Activated CD4-positive, alpha-beta T cell treated with anti-CD3 and anti-CD28 coated beads, Interleukin-2, amount 10 ng/mL, durations not matched to agents 7 days and 5 days (primary cell): ENCODE data around the gene TRIM63. TPM values are rescaled to one million over a fixed set of nuclear protein-coding genes. Genes with fewer than 3 reads are reported as not detected.

Source experiments
- CTCF ChIA-PET: fragments of 350-600 bp; sonication (Branson Sonifier 250); formaldehyde crosslinking; loops from one replicate; lab custom pipeline; 2021; ENCODE audit warnings: antibody characterized with exemption; lab: Charles Lee
- POLR2A ChIA-PET: fragments of 350-600 bp; sonication (Branson Sonifier 250); formaldehyde crosslinking; loops from one replicate; lab custom pipeline; 2021; ENCODE audit warnings: antibody characterized with exemption; lab: Charles Lee
- DNase-seq: peaks from one replicate; pipeline ENCODE4 v3.0.0-alpha.2; 2020
- H3K27ac Mint-ChIP-seq: one replicate; pipeline ENCODE4 v1.8.0; 2021; ENCODE audit warnings: mild to moderate bottlenecking, moderate library complexity, mixed read lengths
- H3K27me3 Mint-ChIP-seq: one replicate; pipeline ENCODE4 v1.8.0; 2021; ENCODE audit warnings: mixed read lengths
- H3K36me3 Mint-ChIP-seq: one replicate; pipeline ENCODE4 v1.8.0; 2021; ENCODE audit warnings: low read depth, mixed read lengths
- H3K4me1 Mint-ChIP-seq: one replicate; pipeline ENCODE4 v1.8.0; 2021; ENCODE audit warnings: mixed read lengths
- H3K4me3 Mint-ChIP-seq: one replicate; pipeline ENCODE4 v1.8.0; 2021; ENCODE audit warnings: mild to moderate bottlenecking, moderate library complexity, mixed read lengths
- H3K9me3 Mint-ChIP-seq: one replicate; pipeline ENCODE4 v1.8.0; 2021; ENCODE audit warnings: mixed read lengths
- total RNA-seq, 2 experiments: library from RNA; stranded (reverse); gene quantifications; one replicate each; pipeline ENCODE4 v1.2.3, GENCODE V29; 2021

The TRIM63 gene
- total RNA-seq, 2 experiments from 2014 or later = 0.10 TPM

DNA sequence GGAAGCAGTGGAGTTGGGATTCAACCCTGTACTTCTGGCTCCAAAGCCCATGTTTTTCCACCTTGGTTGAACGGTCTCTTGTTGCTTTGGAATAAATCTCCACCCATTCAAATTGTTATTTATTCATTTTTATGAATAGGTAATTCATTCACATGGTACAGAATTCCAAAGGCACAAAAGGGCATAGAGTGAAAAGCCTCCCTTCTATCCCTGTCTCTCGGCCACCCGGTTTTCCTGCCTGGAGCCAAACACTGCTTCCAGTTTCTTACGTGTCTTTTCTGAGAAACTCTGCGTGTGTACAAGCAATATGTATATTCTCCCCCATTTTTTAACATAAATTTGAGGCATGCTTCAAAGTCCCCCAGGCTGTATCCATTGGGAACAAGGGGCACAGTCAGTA, 41.9 kb downstream of the TRIM63 start:
- Mint-ChIP-seq H3K4me3 (no peak overlapping the region), H3K27ac (no peak overlapping the region), H3K4me1 (no peaks in the 10 kb centered on the region), H3K9me3 (no peaks in the 10 kb centered on the region), H3K36me3 (no peaks in the 10 kb centered on the region), H3K27me3 (peaks cover 7% of the 10 kb centered on the region)
- CTCF ChIA-PET = interaction anchor here (1.3 kb wide), 1 partner anchor 130 kb away, joined by 4 read pairs; no protein-coding TSS in a partner anchor
- POLR2A ChIA-PET = no interaction called here
- DNase-seq = no peak

DNA sequence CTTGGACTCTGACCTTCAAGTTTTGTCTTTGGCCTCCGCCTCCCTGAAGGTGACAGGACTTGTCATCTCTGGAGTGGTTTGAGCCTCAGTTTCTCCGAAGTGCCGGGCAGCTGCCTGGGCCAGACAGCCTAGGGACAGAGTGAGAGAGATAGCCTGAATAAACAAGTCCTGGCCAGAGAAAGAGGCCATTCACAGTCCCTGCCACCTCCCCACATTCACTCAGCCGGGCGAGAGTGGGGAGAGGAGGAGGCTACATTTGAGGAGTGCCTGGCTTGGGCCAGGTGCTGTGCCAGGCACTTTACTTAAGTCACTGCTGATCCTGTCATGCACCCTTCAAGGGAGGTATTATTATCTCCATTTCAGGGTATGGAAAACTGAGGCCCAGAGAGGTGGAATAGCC, 42.4 kb downstream of the TRIM63 start:
- Mint-ChIP-seq H3K36me3 (no peaks in the 10 kb centered on the region), H3K27ac (no peak overlapping the region), H3K9me3 (no peaks in the 10 kb centered on the region), H3K27me3 (peaks cover 5% of the 10 kb centered on the region), H3K4me1 (peaks cover 2% of the 10 kb centered on the region), H3K4me3 (no peak overlapping the region)
- no peak for DNase-seq
- ChIA-PET CTCF (interaction anchor here (1.3 to 1.8 kb wide), 2 partner anchors 11 to 130 kb away, joined by 4 read pairs; no protein-coding TSS in a partner anchor), POLR2A (no interaction called here)

DNA sequence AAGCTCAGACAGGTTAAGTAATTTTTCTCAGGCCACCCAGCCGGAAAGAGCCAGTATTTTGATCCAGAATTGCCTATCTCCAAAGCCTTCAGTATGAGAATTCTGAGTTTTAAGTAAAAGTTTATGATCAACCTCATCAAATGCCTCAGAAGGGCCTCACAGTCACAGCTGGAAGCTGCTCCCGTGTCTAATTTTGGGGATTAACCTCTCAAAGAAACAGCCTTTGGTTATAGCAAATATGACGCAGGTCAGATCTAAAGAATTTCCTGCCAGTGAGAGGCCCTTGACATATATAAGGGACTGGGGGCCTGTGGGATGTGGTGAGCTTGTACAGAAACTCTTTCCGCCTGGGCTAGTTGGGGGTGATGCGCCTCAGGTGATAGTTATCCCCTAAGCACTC, 43.6 kb downstream of the TRIM63 start:
- Mint-ChIP-seq H3K36me3 (no peaks in the 10 kb centered on the region), H3K27me3 (peaks cover 6% of the 10 kb centered on the region), H3K9me3 (no peaks in the 10 kb centered on the region), H3K4me1 (peaks cover 9% of the 10 kb centered on the region), H3K4me3 (no peak overlapping the region), H3K27ac (no peak overlapping the region)
- POLR2A ChIA-PET = no interaction called here
- CTCF ChIA-PET = interaction anchor here (0.6 to 1.8 kb wide), 5 partner anchors 8 to 128 kb away, joined by 3 to 5 read pairs (median 4); no protein-coding TSS in a partner anchor
- no peak for DNase-seq

DNA sequence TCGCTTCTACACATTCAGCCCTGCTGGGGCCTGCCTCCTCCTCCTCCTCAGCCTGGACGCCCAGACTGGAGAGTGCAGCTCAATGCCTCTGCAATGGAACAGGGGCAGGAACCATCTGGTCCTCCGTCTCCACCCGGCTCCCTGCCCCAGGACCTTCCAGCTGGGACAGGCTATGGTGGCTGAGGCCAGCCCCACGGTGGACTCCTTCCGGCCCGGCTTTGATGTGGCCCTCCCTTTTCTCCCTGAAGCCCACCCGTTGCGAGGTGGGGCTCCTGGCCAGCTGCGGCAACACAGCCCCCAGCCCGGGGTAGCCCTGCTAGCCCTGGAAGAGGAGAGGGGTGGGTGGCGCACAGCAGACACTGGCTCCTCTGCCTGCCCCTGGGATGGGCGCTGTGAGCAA, 44.4 kb downstream of the TRIM63 start:
- peaks cover 6% of the 10 kb centered on the region for H3K27me3 Mint-ChIP-seq
- H3K36me3 Mint-ChIP-seq = no peaks in the 10 kb centered on the region
- CTCF ChIA-PET = interaction anchor here (1.1 kb wide), 1 partner anchor 36 kb away, joined by 3 read pairs; no protein-coding TSS in a partner anchor
- H3K4me3 Mint-ChIP-seq = no peak overlapping the region
- H3K27ac Mint-ChIP-seq = no peak overlapping the region
- H3K4me1 Mint-ChIP-seq = peaks cover 9% of the 10 kb centered on the region
- H3K9me3 Mint-ChIP-seq = no peaks in the 10 kb centered on the region
- POLR2A ChIA-PET = no interaction called here
- DNase-seq = no peak

DNA sequence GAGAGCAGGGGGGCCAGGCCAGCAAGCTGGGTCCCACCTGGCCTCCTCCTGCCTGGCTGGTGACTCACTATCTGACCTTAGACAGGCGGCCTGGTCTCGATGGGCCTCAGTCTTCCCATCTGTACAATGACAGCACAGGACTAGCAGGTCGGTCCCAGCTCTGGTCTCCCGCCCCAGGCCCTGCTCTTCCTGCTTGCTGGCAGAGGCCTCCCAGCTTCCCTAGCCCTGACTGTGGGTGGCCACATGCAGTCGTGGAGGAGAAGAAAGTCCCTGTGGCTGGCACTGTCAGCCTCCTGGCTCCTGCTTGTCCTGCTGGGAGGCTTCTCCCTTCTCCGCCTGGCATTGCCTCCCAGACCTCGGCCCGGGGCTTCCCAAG, 45.0 kb downstream of the TRIM63 start:
- Mint-ChIP-seq H3K9me3 (no peaks in the 10 kb centered on the region), H3K36me3 (no peaks in the 10 kb centered on the region)
- POLR2A ChIA-PET = no interaction called here

DNA sequence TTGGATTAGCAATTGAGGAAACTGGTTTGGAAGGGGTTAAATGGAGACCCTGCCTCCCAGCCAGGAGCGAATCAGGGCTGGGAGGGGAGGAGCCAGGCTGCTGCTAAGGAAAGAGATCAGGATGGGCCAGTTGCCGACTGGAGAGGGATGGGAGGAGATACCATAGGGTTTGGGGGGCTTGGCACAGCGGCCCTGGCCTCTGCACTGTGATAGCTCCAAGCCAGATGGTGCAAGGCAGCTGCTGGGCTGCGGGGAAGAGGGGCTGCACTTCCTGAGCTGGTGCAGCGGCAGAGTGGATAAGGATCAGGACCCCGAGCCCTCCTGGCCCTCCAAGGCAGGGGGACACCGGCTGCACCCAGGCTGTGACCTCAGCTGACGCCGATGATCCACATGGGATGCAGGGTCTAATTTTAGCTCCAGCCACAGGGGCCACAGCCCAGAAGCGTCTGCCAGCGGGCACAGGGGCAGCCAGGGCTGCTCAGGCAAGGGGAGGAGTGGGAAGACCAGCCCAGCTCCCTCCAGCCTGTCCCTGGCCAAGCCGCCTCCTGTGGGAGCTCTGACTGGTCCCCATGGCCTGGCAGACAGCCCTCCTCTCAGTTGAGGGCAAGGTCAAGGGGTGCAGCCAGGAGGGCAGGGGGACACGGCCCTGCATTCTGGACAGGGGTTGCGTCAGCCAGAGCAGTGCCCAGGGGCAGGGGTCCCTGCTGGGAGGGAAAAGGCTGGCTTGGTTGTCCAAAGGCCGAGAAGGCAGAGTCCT, 45.6 kb downstream of the TRIM63 start, which contains the start of gene EXTL1:
TSS of gene EXTL1 (plus strand) at position 129 of the 757 bp plus-strand sequence. CDS start 872 bp downstream, outside the sequence.
- Mint-ChIP-seq H3K27me3 (peaks cover 6% of the 10 kb centered on the region), H3K9me3 (no peaks in the 10 kb centered on the region), H3K4me1 (peaks cover 9% of the 10 kb centered on the region), H3K27ac (no peak within 1 kb of the TSS), H3K36me3 (no peaks in the 10 kb centered on the region), H3K4me3 (no peak within 1 kb of the TSS)
- no peak for DNase-seq
- ChIA-PET POLR2A (no interaction called here), CTCF (interaction anchor here (1.1 to 1.2 kb wide), 3 partner anchors 13 to 123 kb away, joined by 3 to 4 read pairs (median 3); no protein-coding TSS in a partner anchor)

More for the DNA sequence above, 45.0 kb downstream of the TRIM63 start:
- Mint-ChIP-seq H3K4me3 (no peak overlapping the region), H3K27me3 (peaks cover 6% of the 10 kb centered on the region), H3K27ac (no peak overlapping the region), H3K4me1 (peaks cover 9% of the 10 kb centered on the region)
- CTCF ChIA-PET = interaction anchor here (1.1 to 1.2 kb wide), 2 partner anchors 34 to 122 kb away, joined by 3 read pairs; no protein-coding TSS in a partner anchor
- DNase-seq = no peak

DNA sequence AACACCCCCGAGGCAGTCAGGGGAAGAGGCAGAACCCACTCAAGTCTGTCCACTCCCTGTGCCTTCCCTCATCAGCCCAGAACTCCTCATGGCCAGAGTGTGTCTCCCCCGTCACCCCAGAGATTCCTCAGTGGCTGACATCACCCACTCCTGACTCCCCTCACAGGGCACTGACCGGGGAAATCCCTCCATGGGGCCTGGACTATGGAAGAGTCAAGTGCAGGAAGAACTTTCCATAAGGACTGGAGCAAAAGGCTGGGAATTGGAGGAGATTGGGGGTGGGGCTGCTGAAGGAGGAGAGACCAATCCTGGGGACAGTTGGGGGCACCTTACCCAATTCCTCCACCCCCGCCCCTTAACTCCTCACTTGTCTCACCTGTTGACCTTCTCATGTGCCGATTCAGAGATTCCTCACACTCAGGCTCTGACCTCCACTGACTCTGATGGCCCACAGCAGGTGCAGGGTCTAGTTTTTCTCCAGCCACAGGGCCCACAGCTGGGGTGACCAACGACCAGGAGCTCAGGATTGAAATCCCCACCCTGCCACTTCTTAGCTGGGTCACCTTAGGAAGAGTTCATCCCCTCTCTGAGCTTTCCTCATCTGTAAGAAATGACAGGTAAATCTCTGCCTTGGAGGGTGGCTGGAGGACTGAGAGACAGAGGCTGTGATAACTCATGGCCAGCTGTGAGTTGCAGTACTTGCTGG, 46.3 kb downstream of the TRIM63 start:
- Mint-ChIP-seq H3K36me3 (no peaks in the 10 kb centered on the region), H3K27ac (no peak overlapping the region), H3K27me3 (peaks cover 6% of the 10 kb centered on the region), H3K4me1 (peaks cover 9% of the 10 kb centered on the region), H3K9me3 (no peaks in the 10 kb centered on the region), H3K4me3 (no peak overlapping the region)
- no peak for DNase-seq
- ChIA-PET CTCF (interaction anchor here (1.1 to 2.2 kb wide), 3 partner anchors 14 to 33 kb away, joined by 3 to 7 read pairs (median 4); no protein-coding TSS in a partner anchor), POLR2A (no interaction called here)

DNA sequence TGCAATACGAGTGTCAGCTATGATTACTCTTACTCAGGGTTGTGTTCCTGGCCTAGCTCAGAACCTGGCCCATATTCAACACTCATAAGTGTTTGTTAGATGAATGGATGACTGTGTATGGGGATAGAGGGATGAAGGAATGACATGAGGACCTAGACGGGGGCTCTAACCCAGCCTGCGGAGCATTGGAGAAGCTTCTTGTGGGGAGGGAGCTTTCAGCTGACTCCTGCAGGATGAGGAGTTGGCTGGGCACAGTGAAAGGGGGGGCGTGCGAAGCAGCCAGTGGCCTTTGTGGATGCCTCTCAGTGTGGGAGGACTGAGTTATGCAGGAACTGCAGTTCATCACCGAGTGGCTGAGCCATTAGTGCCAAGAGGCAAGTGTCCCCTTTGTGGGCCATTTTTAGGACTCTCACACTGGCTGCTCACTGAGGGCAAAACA, 47.1 kb downstream of the TRIM63 start:
- Mint-ChIP-seq H3K27me3 (peaks cover 6% of the 10 kb centered on the region), H3K4me1 (peaks cover 9% of the 10 kb centered on the region)
- POLR2A ChIA-PET = interaction anchor here (0.7 kb wide), 1 partner anchor 18 kb away, joined by 4 read pairs; no protein-coding TSS in a partner anchor

DNA sequence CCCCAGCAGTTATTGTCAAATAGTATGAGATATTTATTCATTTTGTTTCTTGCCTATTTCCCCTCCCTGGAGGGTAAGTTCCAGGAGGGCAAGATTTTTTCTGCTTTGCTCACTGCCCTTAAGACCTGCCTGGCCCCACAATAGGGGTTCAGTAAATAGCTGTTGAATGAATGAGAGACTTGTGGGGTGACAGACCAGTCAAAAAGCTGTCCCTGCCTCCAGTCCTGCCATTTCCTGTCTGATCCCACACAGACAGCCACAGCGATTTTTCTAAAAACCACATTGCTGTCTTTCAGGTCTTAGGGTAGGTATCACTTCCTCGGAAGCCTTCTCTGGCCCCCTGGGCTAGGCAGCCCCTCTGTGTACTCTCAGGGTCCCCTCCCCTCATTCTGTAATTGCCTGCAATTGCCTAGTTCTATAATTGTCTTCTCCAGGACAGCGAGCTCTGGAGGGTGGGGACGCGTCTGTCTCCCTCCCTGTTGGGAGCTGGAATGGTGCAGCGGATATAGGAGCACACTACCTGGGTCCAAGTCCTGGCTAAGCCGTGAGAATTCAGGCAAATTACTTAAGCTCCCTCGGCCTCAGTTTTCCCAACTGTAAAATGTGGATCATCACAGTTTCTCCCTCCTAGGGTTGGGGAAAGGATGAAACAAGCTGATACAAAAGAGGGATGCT, 47.7 kb downstream of the TRIM63 start:
- H3K9me3 Mint-ChIP-seq = no peaks in the 10 kb centered on the region
- H3K36me3 Mint-ChIP-seq = no peaks in the 10 kb centered on the region
- H3K27ac Mint-ChIP-seq = no peak overlapping the region
- DNase-seq = no peak
- peaks cover 6% of the 10 kb centered on the region for H3K27me3 Mint-ChIP-seq
- POLR2A ChIA-PET = interaction anchor here (0.7 kb wide), 1 partner anchor 19 kb away, joined by 4 read pairs; no protein-coding TSS in a partner anchor
- H3K4me1 Mint-ChIP-seq = peaks cover 9% of the 10 kb centered on the region
- CTCF ChIA-PET = interaction anchor here (1.0 to 2.2 kb wide), 3 partner anchors 9 to 20 kb away, joined by 3 to 7 read pairs (median 4); no protein-coding TSS in a partner anchor
- H3K4me3 Mint-ChIP-seq = no peak overlapping the region

More for the DNA sequence above, 47.1 kb downstream of the TRIM63 start:
- CTCF ChIA-PET = interaction anchor here (1.0 to 2.2 kb wide), 3 partner anchors 10 to 21 kb away, joined by 3 to 7 read pairs (median 4); no protein-coding TSS in a partner anchor
- no peaks in the 10 kb centered on the region for H3K9me3 Mint-ChIP-seq
- no peak overlapping the region for H3K27ac Mint-ChIP-seq
- no peak overlapping the region for H3K4me3 Mint-ChIP-seq
- DNase-seq = no peak
- H3K36me3 Mint-ChIP-seq = no peaks in the 10 kb centered on the region

DNA sequence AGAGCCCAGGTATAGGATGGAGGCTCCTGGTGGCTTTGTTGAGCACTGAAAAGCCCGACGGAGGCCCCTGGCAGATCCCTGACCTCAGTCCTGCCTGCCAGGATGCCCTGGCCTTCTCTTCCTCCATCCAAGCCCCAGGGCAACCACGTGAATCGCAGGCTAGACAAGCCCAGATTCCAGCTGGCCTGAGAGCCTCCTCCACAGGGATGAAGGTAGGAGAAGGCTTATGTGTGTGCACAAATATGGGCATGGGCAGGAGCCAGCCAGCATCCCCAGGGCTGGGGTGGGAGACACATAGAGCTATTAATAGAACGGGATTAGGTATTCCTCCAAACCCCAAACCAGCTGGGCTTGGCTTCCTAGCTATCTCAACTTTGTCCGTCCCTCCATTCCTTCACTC, 49.8 kb downstream of the TRIM63 start:
- no peaks in the 10 kb centered on the region for H3K9me3 Mint-ChIP-seq
- POLR2A ChIA-PET = no interaction called here
- H3K4me3 Mint-ChIP-seq = no peak overlapping the region
- peaks cover 6% of the 10 kb centered on the region for H3K27me3 Mint-ChIP-seq
- no peak for DNase-seq
- peaks cover 9% of the 10 kb centered on the region for H3K4me1 Mint-ChIP-seq
- no peaks in the 10 kb centered on the region for H3K36me3 Mint-ChIP-seq
- no peak overlapping the region for H3K27ac Mint-ChIP-seq
- CTCF ChIA-PET = interaction anchor here (0.6 to 1.5 kb wide), 6 partner anchors 10 to 496 kb away, joined by 3 to 4 read pairs (median 3); partner anchors contain the start of gene PAFAH2

DNA sequence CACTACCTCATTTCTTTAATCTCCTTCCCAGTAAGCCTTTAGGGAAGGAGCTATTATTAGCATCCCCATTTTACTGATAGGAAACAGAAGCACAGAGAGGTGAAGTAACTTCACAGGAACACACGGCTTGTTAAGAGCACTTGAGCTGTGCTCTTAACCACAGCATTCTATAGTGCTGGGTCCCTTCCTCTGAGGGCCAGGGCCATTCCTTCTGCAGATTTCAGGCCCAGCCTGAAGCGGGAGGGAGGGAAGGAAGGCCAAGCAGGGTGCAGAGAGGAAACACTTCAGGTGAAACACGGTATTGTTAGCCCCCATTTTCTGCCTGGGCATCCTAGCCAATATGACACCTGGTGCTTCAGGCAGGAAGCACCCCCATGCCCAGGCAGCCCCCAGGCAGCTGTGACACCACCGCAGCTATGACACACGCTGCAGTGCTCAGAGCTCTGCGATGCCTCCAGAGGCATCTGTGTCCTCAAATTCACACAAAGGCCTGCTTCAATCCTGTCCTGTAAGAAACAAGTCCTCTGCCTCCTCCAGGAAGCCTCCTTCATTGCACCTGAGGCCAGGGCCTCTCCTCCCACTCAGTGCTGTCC, 50.4 kb downstream of the TRIM63 start:
- CTCF ChIA-PET = interaction anchor here (0.7 to 1.5 kb wide), 6 partner anchors 9 to 496 kb away, joined by 3 to 4 read pairs (median 3); partner anchors contain the start of gene PAFAH2
- POLR2A ChIA-PET = no interaction called here
- Mint-ChIP-seq H3K36me3 (no peaks in the 10 kb centered on the region), H3K4me3 (no peak overlapping the region), H3K27me3 (peaks cover 6% of the 10 kb centered on the region), H3K9me3 (no peaks in the 10 kb centered on the region), H3K27ac (no peak overlapping the region), H3K4me1 (peaks cover 9% of the 10 kb centered on the region)
- DNase-seq = no peak
